HG03520 (cell line): ENCODE results near the gene KIR2DL1.
"Not testable (repeated sequence)": the region's sequence is repeated elsewhere in the genome, so short reads cannot be mapped to it uniquely, and the experiment has no call there.

Experiments
- ATAC-seq: cut with Tn5 transposase; IDR thresholded peaks from one replicate; pipeline ENCODE4 v1.9.1; 2021; ENCODE audit warnings: mild to moderate bottlenecking, moderate library complexity; ENCODE audit not compliant: unreplicated experiment

Gene KIR2DL1

GRCh38 chr19:54817670-54818536 is 48.3 kb downstream of the KIR2DL1 start:
- ATAC-seq, result no peak

DNA sequence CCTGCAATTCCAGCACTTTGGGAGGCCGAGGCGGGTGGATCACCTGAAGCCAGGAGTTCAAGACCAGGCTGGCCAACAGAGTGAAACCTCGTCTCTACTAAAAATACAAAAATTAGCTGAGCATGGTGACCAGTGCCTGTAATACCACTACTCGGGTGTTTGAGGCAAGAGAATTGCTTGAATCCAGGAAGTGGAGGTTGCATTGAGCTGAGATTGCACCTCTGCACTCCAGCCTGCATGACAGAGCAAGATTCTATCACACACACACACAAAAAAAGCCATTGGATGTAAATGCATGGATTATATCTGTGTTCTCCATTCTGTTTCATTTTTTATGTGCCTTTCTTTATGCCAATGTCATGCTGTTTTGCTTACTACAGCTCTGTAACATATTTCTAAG is 54.8 kb downstream of the KIR2DL1 start:
- not testable (repeated sequence) for ATAC-seq

DNA sequence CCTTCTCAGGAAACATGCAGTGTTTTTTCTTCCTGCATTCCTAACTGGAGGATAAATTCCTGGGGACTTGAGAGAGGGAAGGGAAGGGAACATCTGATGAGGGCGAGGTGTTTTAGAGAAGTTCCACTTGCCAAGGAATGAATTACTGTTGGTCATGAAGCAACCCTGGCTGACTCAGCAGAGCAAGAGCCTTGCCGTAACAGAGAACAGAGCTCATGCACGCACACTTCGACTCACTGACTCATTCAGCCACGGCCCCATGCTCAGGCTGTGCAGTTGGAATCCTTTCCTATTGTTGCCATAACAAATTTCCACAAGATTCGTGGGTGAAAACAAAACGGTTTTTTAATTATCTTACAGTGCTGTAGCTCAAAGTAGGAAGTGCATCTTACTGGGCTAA is 55.7 kb downstream of the KIR2DL1 start:
- not testable (repeated sequence) for ATAC-seq

GRCh38 chr19:54828064-54828463 is 58.5 kb downstream of the KIR2DL1 start:
- not testable (repeated sequence) for ATAC-seq

DNA sequence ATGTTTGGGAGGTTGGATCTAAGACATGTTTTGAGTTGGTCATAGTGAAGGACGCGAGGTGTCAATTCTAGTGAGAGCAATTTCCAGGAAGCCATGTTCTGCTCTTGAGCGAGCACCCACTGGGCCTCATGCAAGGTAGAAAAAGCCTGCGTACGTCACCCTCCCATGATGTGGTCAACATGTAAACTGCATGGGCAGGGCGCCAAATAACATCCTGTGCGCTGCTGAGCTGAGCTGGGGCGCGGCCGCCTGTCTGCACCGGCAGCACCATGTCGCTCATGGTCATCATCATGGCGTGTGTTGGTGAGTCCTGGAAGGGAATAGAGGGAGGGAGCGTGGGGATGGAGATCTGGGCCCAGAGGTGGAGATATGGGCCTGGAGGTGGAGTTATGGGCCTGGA is 62.9 kb downstream of the KIR2DL1 start, which contains the start of gene KIR2DS4:
Gene KIR2DS4 (plus strand): TSS at position 181 of the 400 bp plus-strand sequence.
- not testable (repeated sequence) for ATAC-seq
